ENCODE results near the gene CDH24. TPM values are rescaled to one million over a fixed set of nuclear protein-coding genes. Genes with fewer than 3 reads are reported as not detected.

Gene CDH24
- total and polyA plus RNA-seq, 9 of the 15 experiments (the other 6 are each of a cell fraction or from before 2014, with no cell fraction given): 0.04 to 16.2 (median 4.9) TPM

- TF ChIP-seq CHD4 (IDR thresholded peaks at IDR 0.05; ENCODE audit: insufficient read depth, insufficient replicate concordance, low read depth, low read length, poor library complexity, severe bottlenecking) (no peak), ILF3 (IDR thresholded peaks at IDR 0.05; ENCODE audit: borderline replicate concordance) (peak; percentile 32; the same call in 1 of the 2 replicates), E2F6 (IDR thresholded peaks at IDR 0.05; ENCODE audit: borderline replicate concordance in 1 of 2, extremely low read depth in 1 of 2, insufficient read depth in 1 of 2, insufficient read length in 1 of 2, low read depth in 1 of 2, low read length in 1 of 2, poor library complexity in 1 of 2, severe bottlenecking in 1 of 2) (no peak), RAD21 (CRISPR knock-in tag; conservative IDR thresholded peaks at IDR 0.05 in 1 of 2, IDR thresholded peaks at IDR 0.05 in 1 of 2) (no peak), KDM4B (IDR thresholded peaks at IDR 0.05; ENCODE audit: borderline replicate concordance in 2 of 2, low read depth in 1 of 2) (no peak), HINFP (tag; conservative IDR thresholded peaks at IDR 0.05; ENCODE audit: low read depth) (no peak), PHF20 (IDR thresholded peaks at IDR 0.05; ENCODE audit: partially characterized antibody) (peak; percentile 51), SUPT5H (IDR thresholded peaks at IDR 0.05) (peak; percentile 95), GABPB1 (CRISPR knock-in tag; IDR thresholded peaks at IDR 0.05) (0 out of 2 replicates have a peak, but pooled peaks have one; percentile 16), IRF2 (CRISPR knock-in tag; IDR thresholded peaks at IDR 0.05) (no peak), YY1 (IDR thresholded peaks at IDR 0.05; ENCODE audit: borderline replicate concordance in 1 of 3, control insufficient read depth in 1 of 3, extremely low read depth in 1 of 3, insufficient read depth in 3 of 3, insufficient read length in 1 of 3, insufficient replicate concordance in 2 of 3, low read depth in 1 of 3, low read length in 2 of 3) (peak; percentile 81 to 99 (median 92)), CTCF (IDR thresholded peaks at IDR 0.05 in 2 of 3, conservative IDR thresholded peaks at IDR 0.05 in 1 of 3; ENCODE audit: insufficient read depth in 2 of 3, low read depth in 1 of 3, low read length in 3 of 3) (no peak), HDAC8 (tag; IDR thresholded peaks at IDR 0.05) (no peak), JUN (IDR thresholded peaks at IDR 0.05; ENCODE audit: borderline replicate concordance, low read depth, low read length) (no peak), JUN (CRISPR knock-in tag; IDR thresholded peaks at IDR 0.05; ENCODE audit: borderline replicate concordance) (no peak), SREBF1 (IDR thresholded peaks at IDR 0.05; ENCODE audit: borderline replicate concordance, low read depth, low read length) (no peak), LCOR (CRISPR knock-in tag; IDR thresholded peaks at IDR 0.05) (peak; percentile 63; the same call in 1 of the 2 replicates), U2AF2 (optimal IDR thresholded peaks at IDR 0.05; ENCODE audit: low read depth, low read length) (no peak), DPF2 (IDR thresholded peaks at IDR 0.05) (peak; percentile 48), ZNF311 (CRISPR knock-in tag; IDR thresholded peaks at IDR 0.05) (no peak), NCOR1 (IDR thresholded peaks at IDR 0.05) (peak; percentile 27; the same call in 1 of the 2 replicates), NFIC (IDR thresholded peaks at IDR 0.05) (peak; percentile 46; the same call in 1 of the 2 replicates)
Observed at GRCh38 chr14:23071244-23071920, 14.1 kb upstream of the CDH24 start (continued).
